CD14-positive monocyte (primary cell): Measurements from ENCODE around the gene UGT1A5. TPM values are rescaled to one million over a fixed set of nuclear protein-coding genes. Genes with fewer than 3 reads are reported as not detected.

Source experiments
- DNase-seq, 3 donors: peaks; one replicate each; pipeline ENCODE4 v3.0.0-alpha.2; 2011 to 2022
- H2AFZ ChIP-seq: 2 replicates; pipeline ENCODE4 v1.6.0; 2012; ENCODE audit warnings: mild to moderate bottlenecking, low read depth, low read length, inconsistent platforms; ENCODE audit not compliant: insufficient read depth, poor library complexity, severe bottlenecking
- H3K27ac ChIP-seq, 2 donors: 1 replicate in 1 of 2; 2 replicates in 1 of 2; pipeline ENCODE4 v1.5.1; 2012 to 2013; ENCODE audit warnings: low read length in 2 of 2, control low read depth in 1 of 2, inconsistent platforms in 1 of 2, low read depth in 1 of 2, mild to moderate bottlenecking in 1 of 2
- H3K27me3 ChIP-seq, 2 donors: one replicate each; pipeline versions ENCODE4 v1.6.0 to v1.6.1; 2011 to 2013; ENCODE audit warnings: low read length in 2 of 2; ENCODE audit not compliant: control insufficient read depth in 2 of 2, insufficient read depth in 2 of 2
- H3K36me3 ChIP-seq, 2 donors: replicated peaks in 1 of 2; 1 replicate in 1 of 2; 2 replicates in 1 of 2; pipeline versions ENCODE4 v1.5.1 to v1.6.1; 2012 to 2013; ENCODE audit warnings: low read length in 2 of 2, control low read depth in 1 of 2, inconsistent platforms in 1 of 2, mild to moderate bottlenecking in 1 of 2; ENCODE audit not compliant: insufficient read depth in 2 of 2, control insufficient read depth in 1 of 2
- H3K4me1 ChIP-seq, 2 donors: 1 replicate in 1 of 2; 2 replicates in 1 of 2; pipeline versions ENCODE4 v1.5.1 to v1.6.1; 2012 to 2013; ENCODE audit warnings: low read length in 2 of 2, control low read depth in 1 of 2, inconsistent platforms in 1 of 2, mild to moderate bottlenecking in 1 of 2, moderate library complexity in 1 of 2; ENCODE audit not compliant: insufficient read depth in 2 of 2, control insufficient read depth in 1 of 2
- H3K4me2 ChIP-seq: replicated peaks from 2 replicates; pipeline ENCODE3; 2012; ENCODE audit warnings: low read length, moderate library complexity, mild to moderate bottlenecking; ENCODE audit not compliant: poor library complexity, severe bottlenecking; ENCODE audit errors: extremely low read depth
- H3K4me3 ChIP-seq, 3 experiments: fragments of 200-600 bp in 1 of 3; sonication (generic) in 1 of 3; replicated peaks in 1 of 3; 1 replicate in 2 of 3; 2 replicates in 1 of 3; pipeline ENCODE4 v1.5.1; 2011 to 2013; ENCODE audit warnings: low read length in 3 of 3, mild to moderate bottlenecking in 3 of 3, control low read depth in 2 of 3, low read depth in 2 of 3, inconsistent platforms in 1 of 3, moderate library complexity in 1 of 3
- H3K79me2 ChIP-seq: 2 replicates; pipeline ENCODE4 v1.6.0; 2012; ENCODE audit warnings: mild to moderate bottlenecking, control low read depth, inconsistent platforms, low read length, moderate library complexity; ENCODE audit not compliant: insufficient read depth
- H3K9ac ChIP-seq: 2 replicates; pipeline ENCODE4 v1.6.0; 2017; ENCODE audit warnings: low read length, mild to moderate bottlenecking; ENCODE audit not compliant: insufficient read depth, poor library complexity, severe bottlenecking
- H3K9me3 ChIP-seq, 2 donors: replicated peaks in 1 of 2; 1 replicate in 1 of 2; 2 replicates in 1 of 2; pipeline versions ENCODE4 v1.5.1 to v1.6.1; 2012 to 2013; ENCODE audit warnings: low read length in 2 of 2, control low read depth in 1 of 2; ENCODE audit not compliant: control insufficient read depth in 1 of 2, insufficient read depth in 1 of 2
- H4K20me1 ChIP-seq: 2 replicates; pipeline ENCODE4 v1.6.0; 2012; ENCODE audit warnings: mild to moderate bottlenecking, low read length, control low read depth, moderate library complexity; ENCODE audit not compliant: insufficient read depth
- H3K27ac Mint-ChIP-seq, 7 donors: one replicate each; pipeline ENCODE4 v1.8.0; 2020; ENCODE audit warnings: mild to moderate bottlenecking in 7 of 7, mixed read lengths in 7 of 7, moderate library complexity in 6 of 7, inconsistent platforms in 2 of 7
- H3K27me3 Mint-ChIP-seq, 3 donors: one replicate each; pipeline ENCODE4 v1.8.0; 2021 to 2022; ENCODE audit warnings: low read depth in 3 of 3, mild to moderate bottlenecking in 3 of 3, mixed read lengths in 3 of 3, moderate library complexity in 3 of 3, inconsistent platforms in 1 of 3
- H3K36me3 Mint-ChIP-seq, 2 donors: one replicate each; pipeline ENCODE4 v1.8.0; 2020; ENCODE audit warnings: mixed read lengths in 2 of 2, inconsistent platforms in 1 of 2, mild to moderate bottlenecking in 1 of 2
- H3K4me1 Mint-ChIP-seq: one replicate; pipeline ENCODE4 v1.8.0; 2020; ENCODE audit warnings: mild to moderate bottlenecking, mixed read lengths
- H3K4me3 Mint-ChIP-seq, 2 donors: one replicate each; pipeline ENCODE4 v1.8.0; 2020; ENCODE audit warnings: mild to moderate bottlenecking in 2 of 2, mixed read lengths in 2 of 2, moderate library complexity in 1 of 2
- H3K9me3 Mint-ChIP-seq, 7 donors: one replicate each; pipeline ENCODE4 v1.8.0; 2020 to 2022; ENCODE audit warnings: mixed read lengths in 7 of 7, mild to moderate bottlenecking in 6 of 7, moderate library complexity in 6 of 7, inconsistent platforms in 2 of 7
- WGBS: methylation state at CpG from one replicate; pipeline ENCODE4 v1.1.5; 2013; ENCODE audit warnings: missing lambda C conversion rate; ENCODE audit not compliant: insufficient coverage; 5-methylcytosine and 5-hydroxymethylcytosine counted together
- intact Hi-C, 2 donors: fragments of 100-400 bp; cut with micrococcal nuclease; formaldehyde crosslinking; loops; one replicate each; pipeline versions ENCODE4 v1.15.0 to v1.15.1; 2023
- polyA plus RNA-seq, 3 donors: library from polyadenylated mRNA; depleted of rRNA in 1 of 3; unstranded in 2 of 3; stranded (reverse) in 1 of 3; fragments of 300-500 nt in 2 of 3; fragments of >200 nt in 1 of 3; fragmentation: Illumina TruSeq in 2 of 3; gene quantifications; 1 replicate in 2 of 3; 2 replicates in 1 of 3; pipeline ENCODE4 v1.2.3, GENCODE V29; 2012 to 2021
- TF ChIP-seq, protein P1 (sequence below): fragments of 200-600 bp; IDR thresholded peaks from one replicate; pipeline ENCODE4 v1.8.0; 2022; ENCODE audit warnings: antibody characterized with exemption, mild to moderate bottlenecking

Gene UGT1A5
- polyA plus RNA-seq, 3 donors = not detected

GRCh38 chr2:233706720-233707119 is 6.0 kb upstream of the UGT1A5 start:
- H3K9ac ChIP-seq = no peak overlapping the region
- no peaks in the 10 kb centered on the region for H3K4me1 ChIP-seq
- peaks cover 0 to 3% (median 0%) of the 10 kb centered on the region in 7 donors for H3K9me3 Mint-ChIP-seq
- H3K36me3 Mint-ChIP-seq = no peaks in the 10 kb centered on the region
- H3K27me3 ChIP-seq = no peaks in the 10 kb centered on the region
- no CpG with 5 or more reads among the region's 1 CpG for WGBS
- TF ChIP-seq, protein P1, sequence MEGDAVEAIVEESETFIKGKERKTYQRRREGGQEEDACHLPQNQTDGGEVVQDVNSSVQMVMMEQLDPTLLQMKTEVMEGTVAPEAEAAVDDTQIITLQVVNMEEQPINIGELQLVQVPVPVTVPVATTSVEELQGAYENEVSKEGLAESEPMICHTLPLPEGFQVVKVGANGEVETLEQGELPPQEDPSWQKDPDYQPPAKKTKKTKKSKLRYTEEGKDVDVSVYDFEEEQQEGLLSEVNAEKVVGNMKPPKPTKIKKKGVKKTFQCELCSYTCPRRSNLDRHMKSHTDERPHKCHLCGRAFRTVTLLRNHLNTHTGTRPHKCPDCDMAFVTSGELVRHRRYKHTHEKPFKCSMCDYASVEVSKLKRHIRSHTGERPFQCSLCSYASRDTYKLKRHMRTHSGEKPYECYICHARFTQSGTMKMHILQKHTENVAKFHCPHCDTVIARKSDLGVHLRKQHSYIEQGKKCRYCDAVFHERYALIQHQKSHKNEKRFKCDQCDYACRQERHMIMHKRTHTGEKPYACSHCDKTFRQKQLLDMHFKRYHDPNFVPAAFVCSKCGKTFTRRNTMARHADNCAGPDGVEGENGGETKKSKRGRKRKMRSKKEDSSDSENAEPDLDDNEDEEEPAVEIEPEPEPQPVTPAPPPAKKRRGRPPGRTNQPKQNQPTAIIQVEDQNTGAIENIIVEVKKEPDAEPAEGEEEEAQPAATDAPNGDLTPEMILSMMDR = no peak
- H2AFZ ChIP-seq = no peak overlapping the region
- H3K4me3 Mint-ChIP-seq = no peak overlapping the region
- H4K20me1 ChIP-seq = no peaks in the 10 kb centered on the region
- H3K27me3 Mint-ChIP-seq = peaks cover 3 to 4% (median 4%) of the 10 kb centered on the region in 3 donors
- intact Hi-C loops = no loop called here
- no peak overlapping the region for H3K4me3 ChIP-seq
- H3K27ac ChIP-seq = no peak overlapping the region
- no peak overlapping the region for H3K27ac Mint-ChIP-seq
- no peaks in the 10 kb centered on the region for H3K36me3 ChIP-seq
- DNase-seq = no peak
- no peaks in the 10 kb centered on the region for H3K4me1 Mint-ChIP-seq
- no peak overlapping the region for H3K4me2 ChIP-seq
- no peaks in the 10 kb centered on the region for H3K79me2 ChIP-seq
- no peaks in the 10 kb centered on the region for H3K9me3 ChIP-seq

DNA sequence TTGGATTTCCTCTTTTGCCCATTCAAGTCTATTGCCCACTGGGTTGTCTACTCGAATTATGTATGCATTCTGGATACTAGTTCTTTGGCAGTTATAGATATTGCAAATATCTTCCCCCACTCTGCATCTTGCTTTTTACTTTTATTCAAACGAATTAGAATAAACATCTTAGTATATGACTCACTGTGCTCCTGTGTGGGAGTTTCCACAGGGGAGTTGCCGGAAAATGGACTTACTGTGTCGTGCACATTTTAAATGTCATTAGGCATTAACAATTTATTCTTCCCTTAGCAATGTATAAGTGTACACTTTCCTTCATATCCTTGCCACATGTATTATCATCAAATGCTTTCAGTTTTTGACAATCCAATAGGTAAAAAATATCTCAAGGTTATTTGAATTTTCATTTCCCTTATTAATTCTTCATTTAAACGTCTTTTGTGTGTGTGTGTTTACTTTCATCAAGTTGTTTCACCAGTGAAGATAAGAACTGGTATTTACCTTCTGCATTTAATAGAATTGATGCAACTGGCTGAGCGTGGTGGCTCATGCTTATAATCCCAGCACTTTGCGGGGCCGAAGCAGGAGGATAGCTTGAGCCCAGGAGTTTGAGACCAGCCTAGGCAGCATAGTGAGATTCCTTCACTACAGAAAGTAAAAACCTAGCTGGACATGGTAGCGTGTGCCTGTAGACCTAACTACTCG is 4.6 kb upstream of the UGT1A5 start:
- no peak overlapping the region for H3K9ac ChIP-seq
- no peaks in the 10 kb centered on the region for H3K4me1 ChIP-seq
- WGBS = 100% methylated on average over 1 of the region's 10 CpGs
- no peak overlapping the region for H3K27ac ChIP-seq
- no peaks in the 10 kb centered on the region for H3K36me3 ChIP-seq
- no peak overlapping the region for H3K4me3 Mint-ChIP-seq
- H3K27ac Mint-ChIP-seq = peak overlapping the region in 1 of 7 donors; percentile 47
- H2AFZ ChIP-seq = no peak overlapping the region
- H3K9me3 ChIP-seq = no peaks in the 10 kb centered on the region
- no peaks in the 10 kb centered on the region for H3K79me2 ChIP-seq
- intact Hi-C loops = no loop called here
- H3K9me3 Mint-ChIP-seq = peaks cover 0 to 2% (median 0%) of the 10 kb centered on the region in 7 donors
- no peak overlapping the region for H3K4me2 ChIP-seq
- no peaks in the 10 kb centered on the region for H3K4me1 Mint-ChIP-seq
- H3K4me3 ChIP-seq = no peak overlapping the region
- no peak for DNase-seq
- TF ChIP-seq, protein P1 = no peak
- peaks cover 3 to 6% (median 5%) of the 10 kb centered on the region in 3 donors for H3K27me3 Mint-ChIP-seq
- no peaks in the 10 kb centered on the region for H3K27me3 ChIP-seq
- no peaks in the 10 kb centered on the region for H4K20me1 ChIP-seq
- no peaks in the 10 kb centered on the region for H3K36me3 Mint-ChIP-seq
